CD14-positive monocyte (primary cell): Measurements from ENCODE around the gene DMGDH. TPM values are rescaled to one million over a fixed set of nuclear protein-coding genes. Genes with fewer than 3 reads are reported as not detected.

Experiments
- DNase-seq, 3 donors: peaks; one replicate each; pipeline ENCODE4 v3.0.0-alpha.2; 2011 to 2022
- H2AFZ ChIP-seq: 2 replicates; pipeline ENCODE4 v1.6.0; 2012; ENCODE audit warnings: mild to moderate bottlenecking, low read depth, low read length, inconsistent platforms; ENCODE audit not compliant: insufficient read depth, poor library complexity, severe bottlenecking
- H3K27ac ChIP-seq, 2 donors: 1 replicate in 1 of 2; 2 replicates in 1 of 2; pipeline ENCODE4 v1.5.1; 2012 to 2013; ENCODE audit warnings: low read length in 2 of 2, control low read depth in 1 of 2, inconsistent platforms in 1 of 2, low read depth in 1 of 2, mild to moderate bottlenecking in 1 of 2
- H3K27me3 ChIP-seq, 2 donors: one replicate each; pipeline versions ENCODE4 v1.6.0 to v1.6.1; 2011 to 2013; ENCODE audit warnings: low read length in 2 of 2; ENCODE audit not compliant: control insufficient read depth in 2 of 2, insufficient read depth in 2 of 2
- H3K36me3 ChIP-seq, 2 donors: replicated peaks in 1 of 2; 1 replicate in 1 of 2; 2 replicates in 1 of 2; pipeline versions ENCODE4 v1.5.1 to v1.6.1; 2012 to 2013; ENCODE audit warnings: low read length in 2 of 2, control low read depth in 1 of 2, inconsistent platforms in 1 of 2, mild to moderate bottlenecking in 1 of 2; ENCODE audit not compliant: insufficient read depth in 2 of 2, control insufficient read depth in 1 of 2
- H3K4me1 ChIP-seq, 2 donors: 1 replicate in 1 of 2; 2 replicates in 1 of 2; pipeline versions ENCODE4 v1.5.1 to v1.6.1; 2012 to 2013; ENCODE audit warnings: low read length in 2 of 2, control low read depth in 1 of 2, inconsistent platforms in 1 of 2, mild to moderate bottlenecking in 1 of 2, moderate library complexity in 1 of 2; ENCODE audit not compliant: insufficient read depth in 2 of 2, control insufficient read depth in 1 of 2
- H3K4me2 ChIP-seq: replicated peaks from 2 replicates; pipeline ENCODE3; 2012; ENCODE audit warnings: low read length, moderate library complexity, mild to moderate bottlenecking; ENCODE audit not compliant: poor library complexity, severe bottlenecking; ENCODE audit errors: extremely low read depth
- H3K4me3 ChIP-seq, 3 experiments: fragments of 200-600 bp in 1 of 3; sonication (generic) in 1 of 3; replicated peaks in 1 of 3; 1 replicate in 2 of 3; 2 replicates in 1 of 3; pipeline ENCODE4 v1.5.1; 2011 to 2013; ENCODE audit warnings: low read length in 3 of 3, mild to moderate bottlenecking in 3 of 3, control low read depth in 2 of 3, low read depth in 2 of 3, inconsistent platforms in 1 of 3, moderate library complexity in 1 of 3
- H3K79me2 ChIP-seq: 2 replicates; pipeline ENCODE4 v1.6.0; 2012; ENCODE audit warnings: mild to moderate bottlenecking, control low read depth, inconsistent platforms, low read length, moderate library complexity; ENCODE audit not compliant: insufficient read depth
- H3K9ac ChIP-seq: 2 replicates; pipeline ENCODE4 v1.6.0; 2017; ENCODE audit warnings: low read length, mild to moderate bottlenecking; ENCODE audit not compliant: insufficient read depth, poor library complexity, severe bottlenecking
- H3K9me3 ChIP-seq, 2 donors: replicated peaks in 1 of 2; 1 replicate in 1 of 2; 2 replicates in 1 of 2; pipeline versions ENCODE4 v1.5.1 to v1.6.1; 2012 to 2013; ENCODE audit warnings: low read length in 2 of 2, control low read depth in 1 of 2; ENCODE audit not compliant: control insufficient read depth in 1 of 2, insufficient read depth in 1 of 2
- H4K20me1 ChIP-seq: 2 replicates; pipeline ENCODE4 v1.6.0; 2012; ENCODE audit warnings: mild to moderate bottlenecking, low read length, control low read depth, moderate library complexity; ENCODE audit not compliant: insufficient read depth
- H3K27ac Mint-ChIP-seq, 7 donors: one replicate each; pipeline ENCODE4 v1.8.0; 2020; ENCODE audit warnings: mild to moderate bottlenecking in 7 of 7, mixed read lengths in 7 of 7, moderate library complexity in 6 of 7, inconsistent platforms in 2 of 7
- H3K27me3 Mint-ChIP-seq, 3 donors: one replicate each; pipeline ENCODE4 v1.8.0; 2021 to 2022; ENCODE audit warnings: low read depth in 3 of 3, mild to moderate bottlenecking in 3 of 3, mixed read lengths in 3 of 3, moderate library complexity in 3 of 3, inconsistent platforms in 1 of 3
- H3K36me3 Mint-ChIP-seq, 2 donors: one replicate each; pipeline ENCODE4 v1.8.0; 2020; ENCODE audit warnings: mixed read lengths in 2 of 2, inconsistent platforms in 1 of 2, mild to moderate bottlenecking in 1 of 2
- H3K4me1 Mint-ChIP-seq: one replicate; pipeline ENCODE4 v1.8.0; 2020; ENCODE audit warnings: mild to moderate bottlenecking, mixed read lengths
- H3K4me3 Mint-ChIP-seq, 2 donors: one replicate each; pipeline ENCODE4 v1.8.0; 2020; ENCODE audit warnings: mild to moderate bottlenecking in 2 of 2, mixed read lengths in 2 of 2, moderate library complexity in 1 of 2
- H3K9me3 Mint-ChIP-seq, 7 donors: one replicate each; pipeline ENCODE4 v1.8.0; 2020 to 2022; ENCODE audit warnings: mixed read lengths in 7 of 7, mild to moderate bottlenecking in 6 of 7, moderate library complexity in 6 of 7, inconsistent platforms in 2 of 7
- WGBS: methylation state at CpG from one replicate; pipeline ENCODE4 v1.1.5; 2013; ENCODE audit warnings: missing lambda C conversion rate; ENCODE audit not compliant: insufficient coverage; 5-methylcytosine and 5-hydroxymethylcytosine counted together
- intact Hi-C, 2 donors: fragments of 100-400 bp; cut with micrococcal nuclease; formaldehyde crosslinking; loops; one replicate each; pipeline versions ENCODE4 v1.15.0 to v1.15.1; 2023
- polyA plus RNA-seq, 3 donors: library from polyadenylated mRNA; depleted of rRNA in 1 of 3; unstranded in 2 of 3; stranded (reverse) in 1 of 3; fragments of 300-500 nt in 2 of 3; fragments of >200 nt in 1 of 3; fragmentation: Illumina TruSeq in 2 of 3; gene quantifications; 1 replicate in 2 of 3; 2 replicates in 1 of 3; pipeline ENCODE4 v1.2.3, GENCODE V29; 2012 to 2021
- TF ChIP-seq, protein P1 (sequence below): fragments of 200-600 bp; IDR thresholded peaks from one replicate; pipeline ENCODE4 v1.8.0; 2022; ENCODE audit warnings: antibody characterized with exemption, mild to moderate bottlenecking

Gene DMGDH
- polyA plus RNA-seq, 3 donors = not detected

DNA sequence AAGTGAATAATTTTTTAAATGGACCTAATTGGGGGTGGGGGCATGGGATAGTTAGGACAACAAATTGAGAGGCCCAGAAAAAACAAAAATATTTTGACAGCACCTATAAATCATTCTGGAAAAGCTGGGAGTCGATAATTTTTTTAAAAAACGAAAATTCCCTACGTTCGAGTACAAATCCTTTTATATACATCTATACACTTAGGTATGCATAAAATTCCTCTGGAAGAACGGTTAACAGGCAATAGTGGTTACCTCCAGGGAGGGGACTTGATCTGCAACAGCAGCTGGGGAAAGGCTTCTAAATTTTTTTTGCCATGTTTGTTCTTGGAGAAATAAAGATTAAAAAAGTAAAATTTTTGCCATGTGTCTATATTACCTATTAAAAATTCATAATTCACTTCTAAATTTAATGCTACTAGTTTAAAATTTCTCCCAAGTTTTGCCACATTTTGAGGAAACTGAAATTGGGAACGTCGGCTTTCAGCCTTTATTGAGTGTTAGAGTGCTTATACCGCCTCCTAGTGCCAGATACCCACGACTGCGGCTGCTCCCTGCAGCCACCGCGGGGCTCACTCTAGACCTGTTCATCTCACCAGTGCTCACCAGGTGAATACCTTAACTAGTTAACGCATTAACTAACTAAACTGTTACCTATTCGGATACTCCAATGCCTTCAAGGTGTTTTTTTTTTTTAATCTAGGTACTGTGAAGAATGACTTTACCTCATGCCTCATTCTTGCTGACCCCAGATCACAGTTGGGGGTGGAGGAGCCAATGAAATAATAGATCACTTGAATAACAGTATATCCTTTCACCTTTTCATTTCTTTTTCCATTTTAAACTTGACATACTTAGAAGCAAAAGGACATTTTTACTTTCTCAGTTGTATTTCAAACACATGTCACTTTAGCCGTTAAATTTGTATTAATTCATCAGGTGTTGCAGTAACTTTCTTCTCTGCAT is 40.3 kb upstream of the DMGDH start:
- H3K27ac ChIP-seq = no peak overlapping the region
- H3K27me3 Mint-ChIP-seq = peaks cover 41 to 46% (median 43%) of the 10 kb centered on the region in 3 donors
- H4K20me1 ChIP-seq = no peaks in the 10 kb centered on the region
- H3K4me1 Mint-ChIP-seq = peaks cover 32% of the 10 kb centered on the region
- WGBS = 0% methylated on average over 7 of the region's 15 CpGs
- no peak overlapping the region for H3K4me2 ChIP-seq
- H3K27me3 ChIP-seq = peaks cover 40 to 50% of the 10 kb centered on the region in 2 donors
- DNase-seq = peak in 2 of 3 donors; percentile 34 to 43
- no peak overlapping the region for H3K9ac ChIP-seq
- H3K4me3 Mint-ChIP-seq = peak overlapping the region in 1 of 2 donors; percentile 30
- H3K36me3 Mint-ChIP-seq = peaks cover 0 to 4% of the 10 kb centered on the region in 2 donors
- intact Hi-C loops = no loop called here
- TF ChIP-seq, protein P1, sequence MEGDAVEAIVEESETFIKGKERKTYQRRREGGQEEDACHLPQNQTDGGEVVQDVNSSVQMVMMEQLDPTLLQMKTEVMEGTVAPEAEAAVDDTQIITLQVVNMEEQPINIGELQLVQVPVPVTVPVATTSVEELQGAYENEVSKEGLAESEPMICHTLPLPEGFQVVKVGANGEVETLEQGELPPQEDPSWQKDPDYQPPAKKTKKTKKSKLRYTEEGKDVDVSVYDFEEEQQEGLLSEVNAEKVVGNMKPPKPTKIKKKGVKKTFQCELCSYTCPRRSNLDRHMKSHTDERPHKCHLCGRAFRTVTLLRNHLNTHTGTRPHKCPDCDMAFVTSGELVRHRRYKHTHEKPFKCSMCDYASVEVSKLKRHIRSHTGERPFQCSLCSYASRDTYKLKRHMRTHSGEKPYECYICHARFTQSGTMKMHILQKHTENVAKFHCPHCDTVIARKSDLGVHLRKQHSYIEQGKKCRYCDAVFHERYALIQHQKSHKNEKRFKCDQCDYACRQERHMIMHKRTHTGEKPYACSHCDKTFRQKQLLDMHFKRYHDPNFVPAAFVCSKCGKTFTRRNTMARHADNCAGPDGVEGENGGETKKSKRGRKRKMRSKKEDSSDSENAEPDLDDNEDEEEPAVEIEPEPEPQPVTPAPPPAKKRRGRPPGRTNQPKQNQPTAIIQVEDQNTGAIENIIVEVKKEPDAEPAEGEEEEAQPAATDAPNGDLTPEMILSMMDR = peak; percentile 88
- H3K79me2 ChIP-seq = no peaks in the 10 kb centered on the region
- no peak overlapping the region for H2AFZ ChIP-seq
- H3K9me3 ChIP-seq = peaks cover 0 to 12% of the 10 kb centered on the region in 2 donors
- no peaks in the 10 kb centered on the region for H3K36me3 ChIP-seq
- no peak overlapping the region for H3K4me3 ChIP-seq
- H3K4me1 ChIP-seq = peaks cover 18 to 23% of the 10 kb centered on the region in 2 donors
- no peak overlapping the region for H3K27ac Mint-ChIP-seq
- H3K9me3 Mint-ChIP-seq = peaks cover 0 to 7% (median 0%) of the 10 kb centered on the region in 7 donors

DNA sequence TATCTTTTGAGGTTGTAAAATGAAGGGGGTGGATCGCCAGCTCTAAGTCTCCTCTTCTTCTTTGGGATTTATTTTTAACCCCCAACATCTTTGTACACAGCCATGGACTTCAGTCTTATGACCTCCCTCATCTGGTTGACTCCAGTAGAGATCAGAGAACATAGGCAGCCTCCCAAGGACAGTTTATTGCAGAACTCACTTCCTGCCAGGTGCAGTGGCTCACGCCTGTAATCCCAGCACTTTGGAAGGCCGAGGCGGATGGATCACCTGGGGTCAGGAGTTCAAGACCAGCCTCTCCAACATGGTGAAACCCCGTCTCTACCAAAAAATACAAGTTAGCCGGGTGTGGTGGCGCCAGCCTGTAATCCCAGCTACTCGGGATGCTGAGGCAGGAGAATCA is 39.3 kb upstream of the DMGDH start:
- whole genome bisulfite sequencing = 59% methylated on average over 4 of the region's 8 CpGs
- H3K27ac Mint-ChIP-seq = no peak overlapping the region
- Histone ChIP-seq H3K27me3 (peaks cover 34 to 43% of the 10 kb centered on the region in 2 donors), H4K20me1 (no peaks in the 10 kb centered on the region), H2AFZ (no peak overlapping the region), H3K4me3 (no peak overlapping the region), H3K27ac (no peak overlapping the region), H3K36me3 (no peaks in the 10 kb centered on the region), H3K9ac (no peak overlapping the region), H3K4me2 (no peak overlapping the region), H3K4me1 (peaks cover 18 to 23% of the 10 kb centered on the region in 2 donors), H3K79me2 (no peaks in the 10 kb centered on the region), H3K9me3 (peaks cover 0 to 12% of the 10 kb centered on the region in 2 donors)
- TF ChIP-seq, protein P1 = no peak
- peaks cover 0 to 4% of the 10 kb centered on the region in 2 donors for H3K36me3 Mint-ChIP-seq
- no peak overlapping the region for H3K4me3 Mint-ChIP-seq
- peaks cover 0 to 7% (median 0%) of the 10 kb centered on the region in 7 donors for H3K9me3 Mint-ChIP-seq
- H3K27me3 Mint-ChIP-seq = peaks cover 36 to 41% (median 38%) of the 10 kb centered on the region in 3 donors
- DNase-seq = no peak
- peaks cover 32% of the 10 kb centered on the region for H3K4me1 Mint-ChIP-seq
- intact Hi-C loops = no loop called here
